ENCODE measurements around the gene MAP2K7.
A peak's percentile ranks its signal among the peaks of the same experiment; 100 is the strongest.

The MAP2K7 gene

DNA sequence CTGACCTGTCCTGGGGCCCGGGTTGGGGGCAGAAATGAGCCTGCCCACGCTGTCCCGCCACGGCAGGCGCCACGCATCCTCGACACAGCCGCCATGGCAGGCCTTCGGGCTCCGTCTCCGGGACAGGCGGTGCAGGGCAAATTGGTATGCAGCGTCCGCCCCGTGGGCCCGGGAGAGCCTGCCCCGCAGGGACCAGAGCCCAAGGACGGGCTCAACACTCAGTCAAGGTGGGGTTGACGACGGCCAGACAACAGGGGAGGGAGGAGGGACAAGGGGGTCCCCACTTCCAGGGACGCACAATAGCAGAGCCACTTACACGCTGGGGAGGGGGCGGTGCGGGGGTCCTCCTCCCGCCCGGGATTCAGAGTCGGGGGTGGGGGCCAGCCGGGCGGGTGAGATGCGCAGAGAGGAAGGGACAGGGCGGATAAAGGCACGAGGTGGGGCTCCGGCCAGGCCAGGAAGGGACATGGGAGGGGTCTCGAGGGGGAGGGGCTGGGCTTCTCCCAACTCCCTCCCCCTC is 21.0 kb downstream of the MAP2K7 start:
- no peaks in the 10 kb centered on the region for H3K27me3 ChIP-seq (ENCODE audit: control insufficient read depth in 1 of 2, insufficient read depth in 1 of 2, low read length in 2 of 2)
- H3K4me2 ChIP-seq (ENCODE audit: low read length, poor library complexity, severe bottlenecking): peak overlapping the region; percentile 87
- no peak overlapping the region for H2AK5ac ChIP-seq (ENCODE audit: low read length, severe bottlenecking)
- H3K4me3 ChIP-seq (ENCODE audit: insufficient read depth in 1 of 2, low read depth in 1 of 2, low read length in 2 of 2): peak overlapping the region in 1 of 2 experiments; percentile 62
- H2AFZ ChIP-seq (ENCODE audit: low read depth, low read length): no peak overlapping the region
- peaks cover 55% of the 10 kb centered on the region for H3K4me1 ChIP-seq (ENCODE audit: control insufficient read depth, insufficient read depth, low read depth, low read length)
- peaks cover 11% of the 10 kb centered on the region for H3K79me1 ChIP-seq (replicated peaks; ENCODE audit: low read length, poor library complexity, severe bottlenecking)
- no peak overlapping the region for H4K8ac ChIP-seq (ENCODE audit: low read length)
- no peak overlapping the region for H2BK5ac ChIP-seq (ENCODE audit: low read depth, low read length, poor library complexity, severe bottlenecking)
- H2BK12ac ChIP-seq (ENCODE audit: low read length in 2 of 2): peak overlapping the region in 1 of 2 experiments; percentile 55
- H2BK15ac ChIP-seq (ENCODE audit: low read depth, poor library complexity, severe bottlenecking): peak overlapping the region; percentile 71
- DNase-seq: no peak
- peaks cover 18 to 46% of the 10 kb centered on the region in 2 experiments for H3K36me3 ChIP-seq (ENCODE audit: control insufficient read depth in 1 of 2, insufficient read depth in 2 of 2, low read depth in 1 of 2, low read length in 2 of 2)
- peak overlapping the region in 1 of 2 experiments; percentile 37 for H3K18ac ChIP-seq (ENCODE audit: low read depth in 1 of 2, low read length in 2 of 2)
- H3K23ac ChIP-seq (ENCODE audit: low read length in 2 of 2): no peak overlapping the region
- H2BK120ac ChIP-seq (ENCODE audit: low read depth, low read length): no peak overlapping the region
- H3K4ac ChIP-seq (ENCODE audit: low read depth in 1 of 2, low read length in 2 of 2): no peak overlapping the region
- no peak overlapping the region for H3K14ac ChIP-seq (ENCODE audit: low read length in 2 of 2)
- no peak overlapping the region for H3K27ac ChIP-seq (ENCODE audit: low read length, poor library complexity, severe bottlenecking)
- H3K9ac ChIP-seq (ENCODE audit: low read length): no peak overlapping the region
- H4K91ac ChIP-seq (ENCODE audit: low read length): no peak overlapping the region
- WGBS: 83% methylated on average over 23 of the region's 34 CpGs
- no peaks in the 10 kb centered on the region for H3K9me3 ChIP-seq (ENCODE audit: control insufficient read depth, low read length)

GRCh38 chr19:7925171-7925851 is 21.6 kb downstream of the MAP2K7 start:
- Histone ChIP-seq H3K14ac (ENCODE audit: low read length in 2 of 2) (no peak overlapping the region), H3K9me3 (ENCODE audit: control insufficient read depth, low read length) (no peaks in the 10 kb centered on the region), H2BK120ac (ENCODE audit: low read depth, low read length) (no peak overlapping the region), H3K27ac (ENCODE audit: low read length, poor library complexity, severe bottlenecking) (no peak overlapping the region), H3K23ac (ENCODE audit: low read length in 2 of 2) (peak overlapping the region in 1 of 2 experiments; percentile 28), H3K79me1 (replicated peaks; ENCODE audit: low read length, poor library complexity, severe bottlenecking) (peaks cover 11% of the 10 kb centered on the region), H2BK5ac (ENCODE audit: low read depth, low read length, poor library complexity, severe bottlenecking) (no peak overlapping the region), H2AFZ (ENCODE audit: low read depth, low read length) (no peak overlapping the region), H3K4ac (ENCODE audit: low read depth in 1 of 2, low read length in 2 of 2) (peak overlapping the region in 1 of 2 experiments; percentile 34), H2BK15ac (ENCODE audit: low read depth, poor library complexity, severe bottlenecking) (no peak overlapping the region), H4K8ac (ENCODE audit: low read length) (no peak overlapping the region), H3K4me1 (ENCODE audit: control insufficient read depth, insufficient read depth, low read depth, low read length) (peaks cover 53% of the 10 kb centered on the region), H3K27me3 (ENCODE audit: control insufficient read depth in 1 of 2, insufficient read depth in 1 of 2, low read length in 2 of 2) (no peaks in the 10 kb centered on the region), H3K9ac (ENCODE audit: low read length) (no peak overlapping the region), H3K4me2 (ENCODE audit: low read length, poor library complexity, severe bottlenecking) (peak overlapping the region; percentile 87), H4K91ac (ENCODE audit: low read length) (no peak overlapping the region), H3K18ac (ENCODE audit: low read depth in 1 of 2, low read length in 2 of 2) (peak overlapping the region in 1 of 2 experiments; percentile 15), H3K4me3 (ENCODE audit: insufficient read depth in 1 of 2, low read depth in 1 of 2, low read length in 2 of 2) (peak overlapping the region; percentile 46 to 62), H2AK5ac (ENCODE audit: low read length, severe bottlenecking) (no peak overlapping the region), H3K36me3 (ENCODE audit: control insufficient read depth in 1 of 2, insufficient read depth in 2 of 2, low read depth in 1 of 2, low read length in 2 of 2) (peaks cover 18 to 50% of the 10 kb centered on the region in 2 experiments), H2BK12ac (ENCODE audit: low read length in 2 of 2) (no peak overlapping the region)
- WGBS: 3% methylated on average over 33 of the region's 98 CpGs
- DNase-seq: peak; percentile 75

GRCh38 chr19:7926021-7926726 is 22.5 kb downstream of the MAP2K7 start, which contains the start of gene CTXN1:
Gene CTXN1, minus strand, starts transcription at chr19:7926135. Its CDS starts 597 bp downstream, at chr19:7925538.
- Histone ChIP-seq H4K8ac (ENCODE audit: low read length) (peak within 1 kb of the TSS; percentile 88), H2BK120ac (ENCODE audit: low read depth, low read length) (peak within 1 kb of the TSS; percentile 86), H3K36me3 (ENCODE audit: control insufficient read depth in 1 of 2, insufficient read depth in 2 of 2, low read depth in 1 of 2, low read length in 2 of 2) (peaks cover 27 to 58% of the 10 kb centered on the region in 2 experiments), H3K79me1 (replicated peaks; ENCODE audit: low read length, poor library complexity, severe bottlenecking) (peaks cover 11% of the 10 kb centered on the region), H3K9ac (ENCODE audit: low read length) (peak within 1 kb of the TSS; percentile 79), H2BK15ac (ENCODE audit: low read depth, poor library complexity, severe bottlenecking) (peak within 1 kb of the TSS; percentile 30), H2BK5ac (ENCODE audit: low read depth, low read length, poor library complexity, severe bottlenecking) (no peak within 1 kb of the TSS), H3K9me3 (ENCODE audit: control insufficient read depth, low read length) (no peaks in the 10 kb centered on the region), H2BK12ac (ENCODE audit: low read length in 2 of 2) (peak within 1 kb of the TSS; percentile 20 to 60), H3K18ac (ENCODE audit: low read depth in 1 of 2, low read length in 2 of 2) (peak within 1 kb of the TSS; percentile 60 to 93), H3K23ac (ENCODE audit: low read length in 2 of 2) (peak within 1 kb of the TSS in 1 of 2 experiments; percentile 47), H3K4me2 (ENCODE audit: low read length, poor library complexity, severe bottlenecking) (peak within 1 kb of the TSS; percentile 88), H4K91ac (ENCODE audit: low read length) (peak within 1 kb of the TSS; percentile 70), H3K4me3 (ENCODE audit: insufficient read depth in 1 of 2, low read depth in 1 of 2, low read length in 2 of 2) (peak within 1 kb of the TSS; percentile 62 to 77), H2AFZ (ENCODE audit: low read depth, low read length) (peak within 1 kb of the TSS; percentile 92), H2AK5ac (ENCODE audit: low read length, severe bottlenecking) (no peak within 1 kb of the TSS), H3K27me3 (ENCODE audit: control insufficient read depth in 1 of 2, insufficient read depth in 1 of 2, low read length in 2 of 2) (no peaks in the 10 kb centered on the region), H3K27ac (ENCODE audit: low read length, poor library complexity, severe bottlenecking) (no peak within 1 kb of the TSS), H3K4ac (ENCODE audit: low read depth in 1 of 2, low read length in 2 of 2) (peak within 1 kb of the TSS; percentile 15 to 90), H3K4me1 (ENCODE audit: control insufficient read depth, insufficient read depth, low read depth, low read length) (peaks cover 51% of the 10 kb centered on the region), H3K14ac (ENCODE audit: low read length in 2 of 2) (peak within 1 kb of the TSS in 1 of 2 experiments; percentile 72)
- DNase-seq: peak; percentile 75
- 5% methylated on average over 38 of the region's 65 CpGs for WGBS
